GM21529 (cell line): ENCODE data around the gene RGPD6.
"Not testable (repeated sequence)": the region's sequence is repeated elsewhere in the genome, so short reads cannot be mapped to it uniquely, and the experiment has no call there.

ENCODE experiments used
- ATAC-seq: cut with Tn5 transposase; IDR thresholded peaks from one replicate; pipeline ENCODE4 v1.9.1; 2021; ENCODE audit not compliant: unreplicated experiment

RGPD6 gene

GRCh38 chr2:110481200-110481599 is 95.8 kb downstream of the RGPD6 start:
- ATAC-seq = not testable (repeated sequence)

GRCh38 chr2:110480084-110480483 is 96.9 kb downstream of the RGPD6 start:
- not testable (repeated sequence) for ATAC-seq

GRCh38 chr2:110477370-110477769 is 99.7 kb downstream of the RGPD6 start:
- not testable (repeated sequence) for ATAC-seq

GRCh38 chr2:110476952-110477351 is 100.1 kb downstream of the RGPD6 start:
- not testable (repeated sequence) for ATAC-seq

- ATAC-seq = not testable (repeated sequence)
These were observed 101.2 kb downstream of the RGPD6 start for GRCh38 chr2:110475627-110476359.

- ATAC-seq = peak; percentile 97
These were observed 102.1 kb downstream of the RGPD6 start for GRCh38 chr2:110474898-110475297.

- not testable (repeated sequence) for ATAC-seq
These were observed 104.0 kb downstream of the RGPD6 start for GRCh38 chr2:110473059-110473358.

GRCh38 chr2:110472171-110473058 is 104.6 kb downstream of the RGPD6 start, which contains the start of gene LIMS4:
Gene LIMS4 (minus strand): TSS chr2:110472816. CDS start chr2:110472778, 38 bp downstream.
- ATAC-seq = not testable (repeated sequence)

GRCh38 chr2:110468921-110469320 is 108.1 kb downstream of the RGPD6 start:
- not testable (repeated sequence) for ATAC-seq

GRCh38 chr2:110465312-110465711 is 111.7 kb downstream of the RGPD6 start:
- ATAC-seq = peak; percentile 96
